IPS DF 4.7 (cell line): ENCODE results near the gene MRPL39.

ENCODE experiments used
- DNase-seq: peaks from one replicate; pipeline ENCODE4 v3.0.0-alpha.2; 2013; ENCODE audit warnings: low spot score; ENCODE audit errors: extremely low read depth

Gene MRPL39

GRCh38 chr21:25569711-25570110, 37.6 kb downstream of the MRPL39 start:
- no peak for DNase-seq

- no peak for DNase-seq
Observed at GRCh38 chr21:25569084-25569483, 38.2 kb downstream of the MRPL39 start.

GRCh38 chr21:25568246-25568645, 39.0 kb downstream of the MRPL39 start:
- DNase-seq, result no peak

- no peak for DNase-seq
Observed at GRCh38 chr21:25567472-25567871, 39.8 kb downstream of the MRPL39 start.

GRCh38 chr21:25566645-25567044, 40.6 kb downstream of the MRPL39 start:
- no peak for DNase-seq

- DNase-seq, result no peak
Observed at GRCh38 chr21:25565272-25566211, 41.7 kb downstream of the MRPL39 start.

- DNase-seq, result no peak
Observed at GRCh38 chr21:25564349-25564948, 42.8 kb downstream of the MRPL39 start.

GRCh38 chr21:25563361-25564116, 43.7 kb downstream of the MRPL39 start:
- no peak for DNase-seq

- no peak for DNase-seq
Observed at GRCh38 chr21:25562660-25563059, 44.6 kb downstream of the MRPL39 start.

- no peak for DNase-seq
Observed at GRCh38 chr21:25561668-25562641, 45.3 kb downstream of the MRPL39 start.

- no peak for DNase-seq
Observed at GRCh38 chr21:25560891-25561290, 46.4 kb downstream of the MRPL39 start.

- DNase-seq, result no peak
Observed at GRCh38 chr21:25560271-25560685, 47.0 kb downstream of the MRPL39 start.

- no peak for DNase-seq
Observed at GRCh38 chr21:25559746-25560145, 47.5 kb downstream of the MRPL39 start.

- DNase-seq, result no peak
Observed at GRCh38 chr21:25558123-25558522, 49.2 kb downstream of the MRPL39 start.

GRCh38 chr21:25557180-25557579, 50.1 kb downstream of the MRPL39 start:
- DNase-seq, result no peak

GRCh38 chr21:25556091-25556490, 51.2 kb downstream of the MRPL39 start:
- DNase-seq, result no peak

- no peak for DNase-seq
Observed at GRCh38 chr21:25555492-25555891, 51.8 kb downstream of the MRPL39 start.

GRCh38 chr21:25552856-25553255, 54.4 kb downstream of the MRPL39 start:
- DNase-seq, result no peak

- no peak for DNase-seq
Observed at GRCh38 chr21:25551569-25551968, 55.7 kb downstream of the MRPL39 start.

- no peak for DNase-seq
Observed at GRCh38 chr21:25550352-25551120, 56.7 kb downstream of the MRPL39 start.
